ENCODE data around the gene RHBDL2.

DNA sequence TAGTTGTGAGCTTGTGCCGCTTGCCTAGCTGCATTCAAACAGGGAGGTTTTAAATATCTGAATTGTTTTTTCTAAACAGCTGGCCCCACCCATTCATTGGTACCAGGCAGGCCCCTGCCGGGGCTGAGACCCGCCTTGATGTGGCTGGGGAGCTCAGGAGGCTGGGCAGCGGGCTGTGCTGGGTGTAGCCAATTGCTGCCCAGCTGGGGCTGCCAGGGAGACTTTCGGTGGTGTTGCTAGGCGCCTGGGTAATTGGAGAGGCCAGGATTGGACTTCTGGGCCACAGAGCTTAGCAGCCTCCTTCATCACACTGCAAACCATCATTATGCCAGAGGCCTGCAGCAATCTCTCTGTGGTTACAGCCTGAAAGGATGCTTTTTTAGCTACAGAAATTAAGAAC lies 12.2 kb downstream of the RHBDL2 start:
- TF ChIP-seq, protein P1, sequence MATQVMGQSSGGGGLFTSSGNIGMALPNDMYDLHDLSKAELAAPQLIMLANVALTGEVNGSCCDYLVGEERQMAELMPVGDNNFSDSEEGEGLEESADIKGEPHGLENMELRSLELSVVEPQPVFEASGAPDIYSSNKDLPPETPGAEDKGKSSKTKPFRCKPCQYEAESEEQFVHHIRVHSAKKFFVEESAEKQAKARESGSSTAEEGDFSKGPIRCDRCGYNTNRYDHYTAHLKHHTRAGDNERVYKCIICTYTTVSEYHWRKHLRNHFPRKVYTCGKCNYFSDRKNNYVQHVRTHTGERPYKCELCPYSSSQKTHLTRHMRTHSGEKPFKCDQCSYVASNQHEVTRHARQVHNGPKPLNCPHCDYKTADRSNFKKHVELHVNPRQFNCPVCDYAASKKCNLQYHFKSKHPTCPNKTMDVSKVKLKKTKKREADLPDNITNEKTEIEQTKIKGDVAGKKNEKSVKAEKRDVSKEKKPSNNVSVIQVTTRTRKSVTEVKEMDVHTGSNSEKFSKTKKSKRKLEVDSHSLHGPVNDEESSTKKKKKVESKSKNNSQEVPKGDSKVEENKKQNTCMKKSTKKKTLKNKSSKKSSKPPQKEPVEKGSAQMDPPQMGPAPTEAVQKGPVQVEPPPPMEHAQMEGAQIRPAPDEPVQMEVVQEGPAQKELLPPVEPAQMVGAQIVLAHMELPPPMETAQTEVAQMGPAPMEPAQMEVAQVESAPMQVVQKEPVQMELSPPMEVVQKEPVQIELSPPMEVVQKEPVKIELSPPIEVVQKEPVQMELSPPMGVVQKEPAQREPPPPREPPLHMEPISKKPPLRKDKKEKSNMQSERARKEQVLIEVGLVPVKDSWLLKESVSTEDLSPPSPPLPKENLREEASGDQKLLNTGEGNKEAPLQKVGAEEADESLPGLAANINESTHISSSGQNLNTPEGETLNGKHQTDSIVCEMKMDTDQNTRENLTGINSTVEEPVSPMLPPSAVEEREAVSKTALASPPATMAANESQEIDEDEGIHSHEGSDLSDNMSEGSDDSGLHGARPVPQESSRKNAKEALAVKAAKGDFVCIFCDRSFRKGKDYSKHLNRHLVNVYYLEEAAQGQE (IDR thresholded peaks at IDR 0.05; ENCODE audit: insufficient read depth in 1 of 2, low read depth in 2 of 2, low read length in 2 of 2) = no peak
- TF ChIP-seq POLR2AphosphoS5 (IDR thresholded peaks at IDR 0.05; ENCODE audit: low read depth, low read length) (no peak), TAF1 (IDR thresholded peaks at IDR 0.05; ENCODE audit: borderline replicate concordance, insufficient read depth, low read length) (no peak)

All from PFSK-1 (cell line).